Mucosa of descending colon (tissue), 3 donors: Measurements from ENCODE around the gene GPR33. TPM values are rescaled to one million over a fixed set of nuclear protein-coding genes. Genes with fewer than 3 reads are reported as not detected.

Experiments
- total RNA-seq, 3 donors: library from RNA; stranded (reverse); fragmentation: NEBNext Ultra II Directional in 2 of 3; extraction: Animal tissue kit (Norgen Biotek cat#: 25700) in 2 of 3; gene quantifications; one replicate each; pipeline versions ENCODE4 v1.2.1 to v1.2.4, GENCODE V29; 2021 to 2023
- donor health status: DM: no; HTN: no; CAD: no; lungs with moderate emphysema.
- donor health status: DM: no; HTN: no; CAD: no.
- donor health status: DM: no; HTN: yes; CAD: no.

GPR33 gene
- total RNA-seq, 3 donors from 2014 or later, result not detected

Other genes starting within 250 kb of the GPR33 start
- gene HEATR5A, start 67.5 kb downstream of the GPR33 start, total RNA-seq, result 10 to 100 TPM; 53.3 to 80.0 (median 56.8) TPM
- 10 to 100 TPM; 11.3 to 14.6 (median 13.4) TPM for gene DTD2, start 30.5 kb downstream of the GPR33 start, total RNA-seq
- 10 to 100 TPM; 10.8 to 15.1 (median 12.0) TPM for gene NUBPL, start 73.4 kb upstream of the GPR33 start, total RNA-seq